Measurements from ENCODE around the gene SBF2.
"Not testable (repeated sequence)": the region's sequence is repeated elsewhere in the genome, so short reads cannot be mapped to it uniquely, and the experiment has no call there.

The SBF2 gene

GRCh38 chr11:10197091-10197490, 96.9 kb downstream of the SBF2 start:
- DNase-seq (ENCODE audit: low read depth, low spot score): no peak

GRCh38 chr11:10192036-10192435, 102.0 kb downstream of the SBF2 start:
- DNase-seq (ENCODE audit: low read depth, low spot score): peak; percentile 19

DNA sequence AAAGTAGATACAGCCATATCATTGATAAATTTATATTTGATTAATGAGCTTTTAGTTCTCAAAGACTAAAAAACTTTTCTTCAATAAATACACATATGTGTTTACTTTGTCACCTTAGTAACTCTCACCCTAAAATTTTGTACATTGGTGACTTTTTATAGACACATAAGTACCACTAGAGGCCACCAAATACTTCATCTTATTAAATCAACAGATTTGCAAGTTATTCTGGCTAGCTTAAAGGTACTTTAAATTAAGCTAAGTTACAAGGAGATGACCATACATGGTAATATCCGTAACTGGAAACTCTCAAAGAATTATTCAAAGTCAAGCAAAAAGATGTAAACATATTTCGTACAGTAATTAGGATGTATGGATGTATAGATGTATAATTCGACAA, 112.2 kb downstream of the SBF2 start:
- DNase-seq (ENCODE audit: low read depth, low spot score): peak; percentile 32

DNA sequence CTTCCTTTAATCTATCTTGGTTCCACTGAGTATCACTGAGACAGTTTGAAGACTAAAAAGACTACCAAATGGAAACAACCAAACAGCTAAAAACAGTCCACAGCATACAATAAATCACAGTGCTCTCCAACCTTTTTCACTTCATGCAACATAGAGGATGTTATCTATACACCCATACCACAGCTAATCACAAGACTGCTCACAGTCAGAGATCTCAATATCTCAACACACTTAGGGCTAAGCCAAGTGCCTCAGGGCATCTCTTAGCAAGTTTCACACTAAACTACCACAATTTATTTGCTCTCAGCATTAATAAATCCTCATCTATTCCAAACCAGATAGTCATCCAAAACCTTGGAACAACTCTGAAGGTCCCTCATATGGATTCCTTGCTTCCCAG, 129.4 kb downstream of the SBF2 start:
- DNase-seq (ENCODE audit: low read depth, low spot score): no peak

DNA sequence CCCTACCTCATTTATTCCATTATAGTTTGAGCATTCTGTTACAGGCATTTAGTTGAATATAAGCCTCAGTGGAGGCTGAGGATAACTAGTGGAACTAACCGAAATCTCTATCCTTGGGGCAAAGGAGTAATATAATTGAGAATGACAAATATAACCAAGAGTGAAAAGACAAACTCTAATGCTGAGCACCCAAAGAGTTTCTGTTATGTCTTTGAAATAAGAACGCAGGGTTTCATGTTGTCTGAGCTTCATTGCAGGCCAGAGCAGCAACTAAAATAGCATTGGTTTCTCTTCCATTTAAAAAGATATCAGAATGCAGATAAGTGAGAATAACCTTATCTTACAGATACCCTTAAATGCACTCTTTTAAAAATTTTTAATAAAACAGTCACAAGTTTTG, 131.8 kb downstream of the SBF2 start:
- no peak for DNase-seq (ENCODE audit: low read depth, low spot score)

GRCh38 chr11:10160350-10160749, 133.7 kb downstream of the SBF2 start:
- DNase-seq (ENCODE audit: low read depth, low spot score): no peak

GRCh38 chr11:10158461-10158860, 135.6 kb downstream of the SBF2 start:
- no peak for DNase-seq (ENCODE audit: low read depth, low spot score)

- no peak for DNase-seq (ENCODE audit: low read depth, low spot score)
Measured at GRCh38 chr11:10155793-10156490, 138.1 kb downstream of the SBF2 start.

DNA sequence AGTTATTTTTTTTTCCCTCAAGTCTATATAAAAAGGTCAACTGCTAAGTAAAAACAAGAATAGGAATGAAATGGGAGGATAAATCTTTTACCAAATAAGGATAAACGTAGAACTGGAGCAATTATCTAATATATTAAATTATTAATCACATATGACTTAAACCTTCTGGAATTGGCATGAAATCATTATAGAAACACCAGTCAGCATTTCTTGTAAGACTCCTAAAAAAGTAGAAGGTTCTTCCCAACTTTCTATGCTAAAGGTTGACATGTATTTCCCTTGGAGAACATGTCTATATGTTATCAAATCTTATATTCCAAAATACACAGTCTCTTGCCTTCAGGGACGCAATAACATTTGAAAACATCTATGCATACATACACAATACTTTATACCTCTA, 143.2 kb downstream of the SBF2 start:
- no peak for DNase-seq (ENCODE audit: low read depth, low spot score)

GRCh38 chr11:10149553-10149952, 144.5 kb downstream of the SBF2 start:
- DNase-seq (ENCODE audit: low read depth, low spot score): no peak

DNA sequence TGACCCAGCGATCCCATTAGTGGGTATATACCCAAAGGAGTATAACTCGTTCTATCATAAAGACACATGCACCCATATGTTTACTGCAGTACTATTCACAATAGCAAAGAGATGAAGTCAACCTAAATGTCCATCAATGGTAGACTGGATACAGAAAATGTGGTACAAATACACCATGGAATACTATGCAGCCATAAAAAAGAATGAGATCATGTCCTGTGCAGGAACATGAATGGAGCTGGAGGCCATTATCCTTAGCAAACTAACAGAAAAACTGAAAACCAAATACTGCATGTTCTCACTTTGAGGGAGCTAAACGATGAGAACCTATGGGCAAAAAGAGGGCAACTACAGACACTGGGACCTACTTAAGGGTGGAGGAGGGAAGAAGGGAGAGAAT, 146.8 kb downstream of the SBF2 start:
- no peak for DNase-seq (ENCODE audit: low read depth, low spot score)

GRCh38 chr11:10144954-10145353, 149.1 kb downstream of the SBF2 start:
- no peak for DNase-seq (ENCODE audit: low read depth, low spot score)

DNA sequence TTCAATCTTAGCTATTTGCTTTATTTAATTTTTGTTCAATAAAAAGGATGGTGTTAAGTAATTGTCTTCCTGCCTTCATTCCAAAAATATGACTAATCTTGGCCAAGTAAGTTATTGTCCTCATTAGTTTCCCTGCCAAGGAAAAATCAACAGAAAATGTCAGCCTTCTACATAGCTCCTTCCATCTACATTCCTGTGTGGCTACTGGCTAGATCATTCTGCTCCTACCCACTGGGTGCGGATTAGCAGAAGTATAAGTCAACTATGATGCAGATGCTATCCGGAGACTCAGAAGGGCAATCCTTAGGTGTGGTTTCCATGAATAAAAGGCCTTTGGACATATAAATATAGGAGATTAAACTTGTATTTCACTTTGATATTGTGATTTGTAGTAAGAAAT, 154.4 kb downstream of the SBF2 start:
- peak; percentile 86 for DNase-seq (ENCODE audit: low read depth, low spot score)

DNA sequence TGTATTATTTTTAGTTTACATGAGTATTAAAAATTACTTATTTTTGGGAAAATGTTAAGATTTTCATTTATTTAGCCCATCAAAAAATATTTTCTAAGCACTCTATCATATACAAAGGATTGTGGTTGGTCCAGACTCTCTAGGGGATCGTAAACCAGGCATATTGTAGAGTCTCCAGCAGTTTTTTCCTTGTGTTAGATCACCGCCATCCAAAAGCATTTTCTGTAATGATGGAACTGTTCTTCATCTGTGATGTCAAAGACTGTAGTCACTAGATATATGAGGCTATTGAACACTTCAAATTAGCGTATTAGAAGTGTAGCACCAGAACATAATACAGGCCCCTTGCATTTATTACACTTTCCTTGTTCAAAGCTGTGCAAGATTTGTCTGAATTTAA, 154.9 kb downstream of the SBF2 start:
- DNase-seq (ENCODE audit: low read depth, low spot score): no peak

DNA sequence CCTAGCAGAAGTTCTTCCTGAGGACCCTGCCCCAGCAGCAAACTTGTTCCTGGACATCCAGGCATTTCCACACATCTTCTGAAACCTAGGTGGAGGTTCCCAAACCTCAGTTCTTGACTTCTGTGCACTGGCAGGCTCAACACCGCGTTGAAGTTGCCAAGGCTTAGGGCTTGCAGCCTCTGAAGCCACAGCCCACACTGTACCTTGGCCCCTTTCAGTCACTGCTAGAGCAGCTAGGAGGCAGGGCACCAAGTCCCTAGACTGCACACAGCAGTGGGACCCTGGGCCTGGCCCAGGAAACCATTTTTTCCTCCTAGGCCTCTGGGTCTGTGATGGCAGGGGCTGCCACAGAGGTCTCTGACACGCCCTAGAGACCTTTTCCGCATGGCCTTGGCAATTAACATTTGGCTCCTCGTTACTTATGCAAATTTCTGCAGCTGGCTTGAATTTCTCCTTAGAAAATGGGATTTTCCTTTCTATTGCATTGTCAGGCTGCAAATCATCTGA, 159.0 kb downstream of the SBF2 start:
- DNase-seq (ENCODE audit: low read depth, low spot score): no peak

GRCh38 chr11:10134226-10134625, 159.8 kb downstream of the SBF2 start:
- not testable (repeated sequence) for DNase-seq (ENCODE audit: low read depth, low spot score)

- not testable (repeated sequence) for DNase-seq (ENCODE audit: low read depth, low spot score)
Measured at GRCh38 chr11:10133251-10133650, 160.8 kb downstream of the SBF2 start.

GRCh38 chr11:10130875-10131274, 163.1 kb downstream of the SBF2 start:
- no peak for DNase-seq (ENCODE audit: low read depth, low spot score)

DNA sequence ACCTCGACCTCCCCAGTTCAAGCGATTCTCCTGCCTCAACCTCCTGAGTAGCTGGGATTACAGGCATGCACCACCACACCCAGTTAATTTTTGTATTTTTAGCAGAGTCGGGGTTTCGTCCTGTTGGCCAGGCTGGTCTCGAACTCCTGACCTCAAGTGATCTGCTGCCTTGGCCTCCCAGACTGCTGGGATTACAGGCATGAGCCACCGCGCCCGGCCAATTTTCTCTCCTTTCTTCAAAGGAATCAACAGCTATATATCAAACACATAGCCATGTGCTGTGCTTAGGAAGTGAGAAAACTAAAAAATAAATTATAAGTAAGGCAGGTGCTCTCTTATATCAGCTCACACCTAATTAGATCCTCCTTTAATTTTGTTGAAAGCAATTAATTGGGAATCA, 164.8 kb downstream of the SBF2 start:
- DNase-seq (ENCODE audit: low read depth, low spot score): not testable (repeated sequence)

- DNase-seq (ENCODE audit: low read depth, low spot score): no peak
Measured at GRCh38 chr11:10125522-10126133, 168.4 kb downstream of the SBF2 start.

- peak; percentile 85 for DNase-seq (ENCODE audit: low read depth, low spot score)
Measured at GRCh38 chr11:10122326-10123197, 171.5 kb downstream of the SBF2 start.

- no peak for DNase-seq (ENCODE audit: low read depth, low spot score)
Measured at GRCh38 chr11:10118865-10119264, 175.2 kb downstream of the SBF2 start.
